ENCODE results near the gene TRAM2. TPM values are rescaled to one million over a fixed set of nuclear protein-coding genes. Genes with fewer than 3 reads are reported as not detected.

Gene TRAM2
- total RNA-seq, 1 experiment from 2014 or later = 39.1 TPM

DNA sequence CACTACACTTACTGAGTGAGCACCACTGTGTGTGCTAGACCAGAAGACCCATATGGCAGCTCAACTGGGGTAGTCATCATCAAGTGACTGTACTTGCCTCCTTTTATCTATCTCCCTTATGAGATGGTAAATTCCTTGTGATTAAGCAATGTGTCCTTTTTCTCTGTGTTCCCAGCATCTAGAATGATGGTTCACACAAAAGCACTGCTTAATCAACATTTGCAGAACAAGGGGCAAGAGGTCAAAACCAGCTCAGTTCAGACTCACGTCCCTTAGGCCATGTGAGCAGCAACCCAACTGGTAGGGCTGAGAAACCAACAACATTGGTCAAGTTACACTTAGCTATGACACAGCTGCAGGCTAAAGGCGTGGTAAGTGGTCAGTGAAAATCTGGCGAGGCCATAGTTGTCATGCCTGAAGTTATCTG lies 10.0 kb downstream of the TRAM2 start:
- peak; percentile 43 for DNase-seq (ENCODE audit: low read depth)

DNA sequence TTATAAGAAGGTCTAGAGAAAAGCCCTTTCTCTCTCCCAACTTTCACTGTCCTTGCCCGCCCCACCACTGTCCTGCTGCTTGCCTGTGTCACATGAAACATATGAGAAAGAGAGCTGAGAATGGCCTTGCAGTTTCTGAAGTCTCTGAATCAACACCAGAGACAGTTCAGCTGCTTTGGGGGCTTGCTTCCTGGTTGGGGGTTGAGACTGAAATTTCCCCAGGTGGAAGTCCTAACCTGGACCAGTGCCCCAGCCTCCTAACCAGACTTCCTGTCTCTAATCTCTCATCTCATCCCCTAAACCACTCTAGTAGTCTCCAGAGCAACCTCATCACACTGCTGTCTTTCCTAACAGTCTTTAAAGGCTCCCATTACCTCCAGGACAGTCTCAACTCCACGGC lies 10.7 kb downstream of the TRAM2 start:
- DNase-seq (ENCODE audit: low read depth) = no peak

DNA sequence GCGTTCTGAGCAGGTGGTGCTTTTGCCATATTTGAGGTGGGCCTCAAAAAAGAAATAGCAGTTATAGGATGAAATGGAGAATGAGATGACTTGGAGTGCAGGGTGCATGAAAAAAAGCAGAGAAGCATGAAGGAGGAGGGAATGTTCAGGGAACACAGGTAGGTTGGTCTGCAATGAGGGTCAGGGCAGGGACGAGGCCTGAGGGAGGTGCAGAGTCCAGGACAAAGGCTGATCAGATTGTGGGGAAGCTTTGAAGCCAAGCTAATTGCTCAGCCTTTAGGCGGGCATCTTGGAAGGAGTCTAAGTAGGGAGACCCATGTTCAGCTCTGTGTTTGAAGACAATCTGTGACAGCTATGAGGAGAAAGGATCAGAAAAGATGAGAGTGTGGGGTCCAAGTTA lies 12.0 kb downstream of the TRAM2 start:
- DNase-seq (ENCODE audit: low read depth) = no peak

DNA sequence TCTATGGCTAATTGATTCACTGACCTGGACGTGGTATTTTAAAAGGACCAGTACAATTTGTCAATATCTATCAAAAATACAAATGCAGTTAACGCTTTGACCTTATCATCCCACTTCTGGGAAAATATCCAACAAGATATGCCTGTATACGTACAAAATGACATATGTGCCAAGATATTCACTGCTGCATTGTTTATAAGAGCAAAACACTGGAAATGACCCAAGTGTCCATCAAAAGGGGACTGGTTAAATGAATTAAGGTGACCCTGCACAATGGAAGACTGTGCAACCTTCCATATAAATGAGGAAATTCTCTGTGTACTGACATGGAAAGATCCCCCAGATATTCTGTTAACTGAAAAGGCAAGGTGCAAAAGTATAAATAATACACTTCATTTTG lies 13.9 kb downstream of the TRAM2 start:
- DNase-seq (ENCODE audit: low read depth) = no peak

DNA sequence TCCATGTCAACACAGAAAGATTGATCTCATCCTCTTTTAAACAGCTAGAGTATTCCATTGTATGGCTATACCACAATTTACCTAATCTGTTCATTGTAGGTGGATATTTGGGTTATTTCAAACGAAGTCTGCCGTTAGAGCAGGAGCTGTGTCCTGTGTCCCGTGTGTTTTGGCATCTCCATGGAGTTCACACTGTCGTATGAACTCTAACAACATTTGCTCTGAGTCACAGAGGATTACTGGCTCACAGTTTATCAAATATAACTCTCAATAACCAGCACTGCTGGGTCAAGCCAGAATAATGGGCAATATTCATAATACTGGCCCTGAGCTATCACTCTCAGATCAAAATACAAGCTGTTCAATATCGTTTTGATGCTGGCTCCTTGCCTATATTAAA lies 16.4 kb downstream of the TRAM2 start:
- no peak for DNase-seq (ENCODE audit: low read depth)

DNA sequence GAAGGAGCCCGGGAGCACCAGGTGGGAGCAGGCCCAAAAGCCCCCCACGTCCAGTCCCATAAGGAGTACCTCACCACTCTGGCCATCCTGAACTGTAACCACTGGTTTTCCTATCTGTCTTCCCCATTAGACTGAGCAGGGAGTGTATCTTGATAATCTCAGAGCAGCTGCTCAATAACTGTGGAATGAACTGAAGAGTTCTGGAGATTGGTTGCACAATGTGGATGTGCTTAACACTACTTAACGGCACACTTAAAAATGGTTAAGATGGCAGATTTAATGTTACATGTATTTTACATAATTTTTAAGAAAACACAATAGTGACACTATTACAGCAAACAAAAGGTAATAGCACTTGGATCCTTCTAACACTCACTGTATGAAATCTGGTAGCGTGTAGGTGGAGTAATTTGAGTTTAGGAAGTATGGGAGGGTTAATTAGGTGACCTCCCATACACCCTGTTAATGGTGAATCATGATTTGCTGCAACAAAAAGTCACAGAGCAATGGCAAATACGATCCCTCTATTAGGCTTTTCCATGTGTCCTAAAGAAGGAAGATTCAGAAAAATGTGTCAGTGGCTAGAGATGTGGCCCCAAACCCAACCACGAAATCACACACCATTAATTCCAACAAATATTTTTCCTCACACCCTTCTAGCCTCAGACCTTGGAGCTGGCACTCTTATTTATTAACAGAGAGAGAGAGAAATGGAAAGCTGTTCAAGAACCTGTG lies 18.4 kb downstream of the TRAM2 start:
- DNase-seq (ENCODE audit: low read depth) = no peak

DNA sequence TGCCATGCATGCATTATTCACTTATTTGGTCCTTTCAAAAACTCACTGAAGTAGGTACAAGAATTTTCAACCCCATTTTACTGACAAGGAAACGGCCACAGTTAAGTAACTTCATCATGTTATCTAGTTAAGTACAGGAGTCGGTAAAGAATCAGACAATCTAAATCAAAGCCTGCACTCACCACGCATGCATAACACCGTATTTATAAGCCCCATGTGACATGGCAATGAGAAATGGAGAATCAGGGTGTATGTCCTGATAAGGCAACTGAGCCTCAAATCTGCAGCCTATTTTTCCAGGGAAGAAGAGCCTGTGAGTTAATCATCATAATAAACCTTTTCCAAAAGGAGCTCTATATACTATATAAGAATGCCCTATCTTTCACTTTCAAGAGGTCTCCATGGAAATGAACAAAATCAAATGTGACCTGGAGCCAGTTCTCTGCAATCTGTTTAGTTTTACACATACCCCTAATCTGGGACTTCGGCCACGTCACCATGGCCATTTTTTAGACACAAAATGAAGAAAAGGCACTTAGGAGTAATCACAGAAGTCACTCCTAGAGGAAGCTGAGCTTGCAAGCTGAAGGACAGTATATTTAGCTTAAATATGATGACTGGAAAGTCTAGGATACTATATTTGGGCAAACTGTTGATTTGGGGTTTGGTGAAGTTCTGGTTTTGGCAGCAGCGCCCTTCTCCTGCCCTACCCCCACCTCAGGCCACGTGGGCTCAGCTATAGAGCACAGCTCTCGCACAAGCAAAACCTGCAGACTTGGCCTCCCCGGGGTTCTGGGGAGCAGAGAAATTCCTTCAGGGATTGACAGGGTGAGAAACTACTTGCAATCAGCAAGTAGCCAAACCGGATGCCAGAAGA lies 19.2 kb downstream of the TRAM2 start:
- DNase-seq (ENCODE audit: low read depth) = no peak

DNA sequence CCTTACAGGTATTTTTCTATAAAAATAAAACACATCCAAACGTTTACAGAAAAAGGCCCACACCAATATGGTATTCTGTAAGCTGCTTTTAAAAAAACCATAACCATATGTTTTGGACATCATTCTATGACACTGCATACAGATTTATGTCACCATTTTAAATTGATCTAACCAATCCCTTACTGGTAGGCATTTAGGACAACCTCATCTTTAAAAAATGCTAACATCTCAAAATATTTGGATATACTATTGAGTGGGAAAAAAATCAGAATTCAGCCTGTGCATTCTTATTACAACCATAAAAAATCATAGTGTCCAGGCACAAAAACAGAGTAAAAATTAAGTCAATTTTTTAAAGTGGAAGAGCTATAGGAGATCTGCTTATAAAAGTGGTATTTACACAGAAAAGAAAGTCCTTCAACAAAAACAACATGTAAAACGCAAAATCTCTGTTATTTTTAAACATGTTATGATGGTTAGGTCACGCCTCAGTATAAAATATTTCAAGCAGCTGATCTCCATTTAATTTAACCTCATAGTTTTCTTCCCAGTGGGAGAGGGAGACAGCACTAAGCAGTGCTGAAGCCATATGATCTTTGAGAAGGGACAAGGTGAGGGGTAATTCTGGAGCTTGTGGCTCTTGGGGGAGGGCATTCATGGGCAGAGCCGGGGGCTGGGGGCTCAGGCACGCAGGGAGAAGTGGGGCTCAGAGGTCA lies 21.2 kb downstream of the TRAM2 start:
- DNase-seq (ENCODE audit: low read depth) = no peak

DNA sequence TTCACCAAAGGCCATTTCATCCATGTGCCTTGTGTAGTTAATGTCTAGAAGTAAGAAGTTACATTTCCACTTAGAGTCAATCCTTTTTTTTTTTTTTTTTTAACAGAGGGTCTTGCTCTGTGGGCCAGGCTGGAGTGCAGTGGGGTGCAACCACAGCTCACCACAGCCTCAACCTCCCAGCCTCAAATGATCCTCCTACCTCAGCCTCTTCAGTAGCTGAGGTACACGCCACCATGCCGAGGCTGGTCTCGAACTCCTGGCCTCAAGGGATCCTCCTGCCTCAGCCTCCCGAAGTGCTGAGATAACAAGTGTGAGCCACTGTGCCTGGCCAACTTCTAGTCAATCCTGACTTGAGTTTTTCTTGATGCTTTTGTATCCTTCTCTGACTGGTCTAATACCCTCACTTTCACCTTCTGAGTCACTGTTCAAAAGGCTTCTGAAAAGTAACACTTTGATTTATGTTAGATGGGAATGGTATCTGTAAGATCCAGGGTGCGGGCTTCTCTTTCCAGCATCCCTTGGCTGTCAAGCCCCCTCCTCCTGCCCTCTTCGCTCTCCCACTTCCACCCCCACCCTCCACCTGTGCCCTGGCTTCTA lies 22.1 kb downstream of the TRAM2 start:
- no peak for DNase-seq (ENCODE audit: low read depth)

DNA sequence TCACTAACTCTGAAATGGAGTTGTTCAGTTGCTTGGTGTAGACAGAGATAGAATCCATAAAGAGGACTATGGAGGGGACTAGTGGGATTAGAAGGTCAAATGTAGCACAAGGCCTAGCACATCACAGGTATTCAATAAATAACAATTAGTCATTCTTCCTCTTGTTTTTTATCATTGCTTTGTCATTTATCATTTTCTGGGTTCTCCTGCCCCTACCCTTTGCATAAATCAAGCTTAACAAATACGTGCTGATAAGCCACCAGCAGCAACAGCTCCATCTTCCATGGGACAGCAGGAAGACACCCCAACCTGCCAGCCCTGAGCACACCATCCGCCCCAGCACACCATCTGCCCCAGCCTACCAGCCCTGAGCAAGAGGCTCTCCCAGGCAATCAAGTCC lies 23.1 kb downstream of the TRAM2 start:
- no peak for DNase-seq (ENCODE audit: low read depth)

DNA sequence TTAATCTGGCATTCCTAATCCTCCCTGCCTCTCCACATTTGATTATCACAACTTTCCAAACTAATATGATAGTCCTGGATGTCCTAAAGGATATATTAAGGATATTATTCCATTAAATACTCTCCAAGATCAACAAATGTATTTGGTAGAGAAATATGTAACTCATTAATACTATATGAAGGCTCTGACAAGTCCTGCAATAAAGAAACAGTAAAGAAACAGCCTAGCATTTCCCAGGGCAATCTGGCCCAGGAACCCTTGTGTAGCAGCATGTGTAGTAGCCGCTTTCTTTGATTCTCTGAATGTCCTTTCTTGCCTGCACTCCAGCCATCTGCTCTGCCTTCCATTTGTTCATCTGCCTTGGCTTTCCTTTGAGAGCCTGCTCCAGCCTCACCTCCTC lies 23.7 kb downstream of the TRAM2 start:
- no peak for DNase-seq (ENCODE audit: low read depth)

DNA sequence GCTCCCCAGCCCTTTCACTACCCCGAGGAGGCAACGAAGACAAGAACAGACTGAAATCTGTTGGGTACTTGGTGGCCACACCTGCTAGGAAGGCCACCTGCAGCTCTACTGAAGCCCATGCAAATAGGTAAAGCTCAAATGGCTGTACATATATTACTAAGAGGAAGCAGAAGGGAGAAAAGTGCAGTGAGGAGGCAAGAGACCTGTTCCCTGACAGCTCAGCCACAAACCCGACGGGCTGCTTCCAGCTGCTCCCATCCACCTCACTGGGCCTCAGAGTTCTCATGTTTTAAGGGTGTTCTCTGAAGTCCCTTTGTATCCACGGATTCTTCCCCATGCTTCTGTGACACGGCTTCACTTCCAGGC lies 24.6 kb downstream of the TRAM2 start:
- DNase-seq (ENCODE audit: low read depth) = no peak

DNA sequence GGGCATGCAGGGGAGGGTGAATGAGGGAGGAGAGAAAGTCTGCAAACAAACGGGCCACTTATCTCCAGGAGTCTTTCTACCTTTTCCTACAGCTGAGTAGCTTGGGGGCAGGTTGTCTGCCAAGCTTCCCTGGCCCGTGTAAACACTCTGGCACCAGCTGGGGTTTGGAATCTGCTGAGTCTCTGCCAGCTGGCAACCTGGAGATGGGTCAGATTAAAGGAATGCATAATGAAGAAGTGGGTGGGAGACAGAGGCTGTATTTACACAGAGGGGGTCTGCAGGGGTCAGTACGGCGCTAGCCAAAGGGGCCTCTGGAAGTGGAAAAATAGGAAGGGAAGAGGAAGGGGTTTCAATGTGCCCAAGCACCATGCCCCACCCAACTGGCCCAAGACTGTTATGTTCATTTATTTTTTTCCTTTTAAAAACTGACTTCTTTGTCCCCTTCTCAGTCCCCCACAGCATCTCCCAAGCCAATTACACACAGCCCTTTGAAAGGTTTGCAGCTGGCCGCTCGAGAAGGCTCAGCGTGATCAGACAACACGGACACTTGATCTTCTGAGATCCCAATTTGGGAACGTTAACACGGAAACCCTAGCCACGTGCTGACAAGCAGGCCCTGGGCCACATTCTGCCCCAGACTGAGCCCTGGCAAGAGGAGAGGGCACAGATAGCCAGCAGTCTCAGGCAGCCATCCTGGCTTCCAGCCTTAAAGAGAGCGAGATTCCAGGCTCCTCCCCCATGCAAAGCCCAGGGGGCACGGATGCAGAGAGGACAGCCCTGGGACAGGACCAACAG lies 25.2 kb downstream of the TRAM2 start:
- DNase-seq (ENCODE audit: low read depth) = peak; percentile 92

DNA sequence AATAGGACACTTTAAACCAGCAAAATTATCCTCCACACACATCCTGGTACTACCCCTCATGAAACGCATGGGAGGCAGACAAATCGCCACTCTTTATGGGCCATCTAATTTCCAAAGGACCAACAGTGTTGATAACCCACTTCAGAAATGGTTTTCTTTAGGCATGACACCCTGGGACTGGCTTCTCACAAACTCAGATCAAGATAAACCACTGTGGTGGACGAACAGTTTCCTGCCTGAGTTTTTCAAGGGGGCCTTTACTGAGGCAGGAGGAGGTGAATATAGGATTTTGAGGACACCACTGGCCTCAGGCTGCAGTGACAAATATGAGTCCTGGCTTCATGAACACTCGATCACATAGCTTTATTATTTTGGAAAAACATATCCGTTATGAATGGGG lies 26.0 kb downstream of the TRAM2 start:
- no peak for DNase-seq (ENCODE audit: low read depth)

DNA sequence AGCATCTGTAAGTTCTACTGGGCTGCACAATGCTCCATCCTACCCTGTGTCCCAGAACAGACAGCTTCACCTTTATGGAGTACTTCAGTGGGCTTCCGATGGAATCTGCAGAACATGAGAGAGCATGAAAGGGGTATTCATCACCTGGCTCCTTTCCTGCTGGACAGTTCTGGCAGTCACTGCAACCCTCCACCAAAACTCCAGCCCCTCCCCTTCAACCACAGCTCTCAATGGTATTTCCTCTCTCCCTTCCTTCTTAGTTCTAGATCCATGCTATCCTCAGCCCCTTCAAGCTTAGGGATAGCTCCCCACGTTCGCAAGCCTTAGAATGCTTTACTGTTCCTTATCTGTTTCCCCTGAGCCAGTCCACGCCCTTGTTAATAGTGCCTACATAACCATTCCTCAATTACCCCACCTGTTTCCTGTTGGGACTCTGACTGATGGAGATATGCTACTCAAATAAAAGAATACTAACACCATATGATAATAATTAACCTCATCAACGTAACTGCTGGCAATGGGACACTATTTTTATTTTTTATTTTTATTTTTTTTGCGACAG lies 26.8 kb downstream of the TRAM2 start:
- no peak for DNase-seq (ENCODE audit: low read depth)

DNA sequence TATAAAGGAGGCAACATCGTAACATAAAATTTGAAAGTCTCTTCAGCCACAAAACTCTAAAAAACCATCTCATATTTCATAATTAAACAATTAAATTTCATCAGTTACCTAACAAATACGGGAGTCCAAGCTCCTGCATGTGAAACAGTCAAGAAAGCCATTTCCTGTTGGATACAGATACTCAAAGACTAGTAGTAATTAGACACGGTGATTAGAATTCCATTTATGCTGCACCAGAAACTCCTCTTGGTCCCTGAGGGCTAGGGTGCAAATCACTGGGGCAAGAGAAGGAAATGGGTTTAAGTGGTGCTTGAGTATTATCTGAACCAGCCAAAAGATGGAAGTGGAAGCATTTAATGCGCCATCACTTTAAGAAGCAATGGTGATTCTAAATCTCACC lies 27.4 kb downstream of the TRAM2 start:
- peak; percentile 51 for DNase-seq (ENCODE audit: low read depth)

DNA sequence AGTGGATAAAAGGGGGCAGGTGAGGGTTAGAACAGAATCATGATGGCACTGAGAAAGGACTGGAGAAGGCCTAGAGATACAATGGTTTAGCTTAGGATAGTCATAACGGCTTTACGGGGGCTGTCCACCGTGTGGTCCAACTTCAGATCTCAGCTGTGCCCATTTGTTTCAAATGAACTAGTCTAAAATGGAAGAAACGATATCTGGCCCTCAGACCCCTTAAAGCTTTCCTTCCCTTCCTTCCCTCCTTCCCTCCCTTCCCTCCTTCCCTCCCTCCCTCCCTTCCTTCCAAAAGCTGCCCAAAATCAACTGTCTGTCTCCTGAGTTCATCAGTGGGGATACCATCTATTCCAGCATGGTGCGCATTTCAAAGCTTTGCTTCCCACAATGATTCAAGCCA lies 27.9 kb downstream of the TRAM2 start:
- no peak for DNase-seq (ENCODE audit: low read depth)

DNA sequence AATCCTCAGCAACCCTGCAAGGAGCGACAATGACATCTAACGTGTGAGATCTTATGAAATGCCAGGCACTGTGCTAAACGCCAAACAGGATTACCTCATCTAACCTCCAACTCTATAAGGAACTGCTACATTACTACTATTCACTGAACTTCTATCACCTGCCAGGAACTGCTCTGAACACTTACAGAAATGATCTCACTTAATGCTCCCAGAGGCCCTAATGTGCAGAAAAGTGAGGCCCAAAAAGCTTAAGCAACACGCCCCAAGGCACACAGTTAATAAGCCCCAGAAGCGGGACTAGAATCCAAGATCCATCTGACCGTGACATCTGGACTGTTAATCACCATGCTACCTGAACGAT lies 28.5 kb downstream of the TRAM2 start:
- no peak for DNase-seq (ENCODE audit: low read depth)

DNA sequence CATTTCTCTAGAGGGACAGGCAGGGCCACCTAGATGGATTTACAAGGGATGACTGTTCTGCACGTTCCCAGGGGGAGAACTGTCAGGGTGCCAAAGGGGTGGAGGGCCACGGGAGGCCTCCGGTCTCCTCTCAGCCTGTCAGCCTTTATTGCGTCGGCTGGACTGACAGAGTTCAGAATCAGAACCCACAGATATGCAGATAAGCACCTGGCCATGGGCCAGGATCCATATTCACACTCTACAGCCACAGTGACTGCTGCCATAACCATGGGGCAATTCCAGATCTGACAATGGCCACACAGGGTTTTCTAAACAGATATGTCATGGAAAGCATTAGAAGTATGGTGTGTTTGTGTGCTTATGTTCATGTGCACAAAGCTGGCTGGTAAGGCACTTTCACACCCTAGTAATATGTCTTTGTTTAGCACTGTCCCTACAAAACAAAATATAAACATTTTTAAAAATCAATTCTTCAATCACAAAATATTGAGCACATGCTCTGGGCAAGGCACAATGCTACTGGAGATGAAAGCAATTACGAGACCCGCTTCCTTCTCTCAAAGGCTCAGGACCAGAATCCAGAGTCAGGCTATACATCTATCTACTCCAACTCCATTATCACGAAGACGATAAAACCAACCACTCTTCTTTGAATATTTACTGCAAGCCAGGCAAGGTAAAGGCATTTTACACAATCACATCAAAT lies 29.1 kb downstream of the TRAM2 start:
- DNase-seq (ENCODE audit: low read depth) = peak; percentile 71

DNA sequence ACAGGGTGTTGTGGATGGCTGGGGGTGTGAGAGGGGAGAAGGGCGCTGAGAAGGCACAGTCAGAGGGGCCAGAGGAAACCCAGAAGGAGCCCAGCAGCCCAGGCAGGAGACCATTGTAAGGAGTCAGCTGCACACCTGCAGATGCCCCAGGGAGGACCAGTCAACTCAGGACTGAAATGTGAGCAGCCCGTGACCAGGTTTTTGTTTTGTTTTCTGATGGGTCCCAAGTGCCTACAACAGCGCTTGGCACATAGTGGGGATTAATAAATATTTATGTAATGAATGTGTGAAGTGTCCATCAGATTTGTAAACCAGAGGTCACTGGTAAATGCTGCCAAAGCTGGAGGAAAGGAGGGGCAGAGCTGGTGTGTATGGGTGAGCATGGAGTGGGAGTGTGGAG lies 30.2 kb downstream of the TRAM2 start:
- DNase-seq (ENCODE audit: low read depth) = no peak

DNA sequence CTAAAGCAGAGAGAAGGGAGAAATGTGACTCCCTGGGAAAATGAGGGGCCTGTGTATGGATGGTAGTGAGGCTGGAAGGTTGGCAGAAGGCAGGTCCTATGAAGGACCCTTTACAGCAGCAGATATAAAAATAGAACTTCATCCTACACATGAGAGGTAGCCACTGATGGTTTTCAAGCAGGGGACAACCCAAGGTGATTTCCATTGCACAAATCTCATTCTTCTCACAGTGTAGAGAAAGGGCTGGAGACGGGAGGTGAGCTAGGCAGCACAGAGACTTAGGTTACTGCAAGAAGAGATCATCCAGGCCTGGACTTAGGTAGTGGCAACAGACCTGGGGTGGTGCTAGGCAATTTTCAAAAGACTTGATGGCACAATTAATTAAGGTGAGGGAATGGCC lies 30.7 kb downstream of the TRAM2 start:
- no peak for DNase-seq (ENCODE audit: low read depth)
